ENCODE measurements around the gene TANC1. TPM values are rescaled to one million over a fixed set of nuclear protein-coding genes. Genes with fewer than 3 reads are reported as not detected.

The TANC1 gene
- total RNA-seq, 2 experiments from 2014 or later, result 0.48 to 0.55 TPM

DNA sequence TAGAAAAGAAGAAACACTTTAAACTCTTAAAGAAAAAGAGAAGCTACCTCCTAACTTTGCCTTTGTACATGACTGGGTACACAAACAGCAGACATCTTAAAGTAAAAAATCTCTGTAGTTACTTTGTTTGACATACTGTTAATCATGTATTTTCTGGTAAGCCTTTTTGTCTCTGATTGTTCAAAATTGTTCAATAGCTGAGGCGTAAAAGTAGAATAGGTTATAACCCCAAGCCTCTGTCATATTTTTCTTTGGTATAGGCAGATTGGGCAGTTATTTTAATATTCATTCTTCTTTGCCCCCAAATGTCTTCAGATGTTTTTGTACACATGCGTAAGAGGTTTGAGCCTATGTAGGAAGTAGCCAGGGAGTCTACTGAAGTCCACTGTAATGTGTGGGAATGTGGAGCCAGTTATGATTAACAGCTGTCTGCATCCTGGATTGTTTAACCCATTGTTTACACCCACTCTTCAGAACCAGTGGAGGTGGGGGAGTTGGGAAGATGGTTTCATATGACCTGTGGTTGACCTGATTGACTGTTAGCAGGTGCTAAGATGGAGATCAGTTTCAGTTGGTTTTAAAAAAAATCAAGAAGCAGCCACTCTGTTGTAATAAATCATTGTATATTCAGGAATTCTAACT lies 150.5 kb downstream of the TANC1 start:
- ChIA-PET POLR2A (no interaction called here), CTCF (interaction anchor here (0.5 to 4.8 kb wide), 39 partner anchors 8 to 903 kb away, joined by 3 to 74 read pairs (median 4); partner anchors contain the start of gene MARCHF7)
- no peaks in the 10 kb centered on the region for H3K36me3 Mint-ChIP-seq (ENCODE audit: low read depth)

DNA sequence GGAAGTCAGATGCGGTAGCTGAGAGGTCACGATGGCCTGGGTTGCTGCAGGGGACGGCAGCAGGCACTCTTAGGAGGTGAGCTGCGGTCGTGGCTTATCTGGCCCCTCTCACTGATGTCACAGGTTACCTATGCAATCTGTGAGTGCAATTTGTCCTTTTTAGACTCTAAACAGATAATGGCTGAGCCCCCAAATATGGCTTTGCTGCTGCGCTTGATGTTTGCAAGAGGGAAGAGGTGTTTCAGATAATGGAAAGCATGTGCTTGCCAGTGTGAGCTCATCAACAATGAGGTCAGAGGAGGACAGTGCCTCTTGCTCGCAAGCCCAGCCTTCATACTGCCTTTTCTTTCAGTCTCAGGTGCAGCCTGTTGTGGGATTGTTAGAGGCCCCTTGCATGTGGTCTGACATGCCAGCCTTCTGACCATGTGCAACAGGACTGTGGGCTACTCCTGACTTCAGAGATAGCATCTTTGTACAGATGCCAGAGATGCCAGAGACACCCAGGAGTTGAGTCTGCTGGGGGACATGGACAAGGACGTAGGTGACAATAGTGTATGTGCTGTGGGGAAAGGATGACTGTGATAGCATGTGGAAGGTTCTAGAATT lies 151.3 kb downstream of the TANC1 start:
- Mint-ChIP-seq H3K4me1 (peaks cover 10% of the 10 kb centered on the region), H3K4me3 (no peak overlapping the region), H3K27ac (no peak overlapping the region), H3K27me3 (no peaks in the 10 kb centered on the region), H3K9me3 (no peaks in the 10 kb centered on the region), H3K36me3 (ENCODE audit: low read depth) (no peaks in the 10 kb centered on the region)
- ChIA-PET POLR2A (no interaction called here), CTCF (interaction anchor here (1.0 to 4.8 kb wide), 11 partner anchors 28 to 592 kb away, joined by 3 to 74 read pairs (median 4); partner anchors contain the start of gene MARCHF7)
- no peak for DNase-seq

More for the DNA sequence above, 150.5 kb downstream of the TANC1 start:
- no peak for DNase-seq
- H3K27me3 Mint-ChIP-seq, result no peaks in the 10 kb centered on the region
- no peak overlapping the region for H3K27ac Mint-ChIP-seq
- peaks cover 2% of the 10 kb centered on the region for H3K4me1 Mint-ChIP-seq
- no peaks in the 10 kb centered on the region for H3K9me3 Mint-ChIP-seq
- H3K4me3 Mint-ChIP-seq, result no peak overlapping the region

DNA sequence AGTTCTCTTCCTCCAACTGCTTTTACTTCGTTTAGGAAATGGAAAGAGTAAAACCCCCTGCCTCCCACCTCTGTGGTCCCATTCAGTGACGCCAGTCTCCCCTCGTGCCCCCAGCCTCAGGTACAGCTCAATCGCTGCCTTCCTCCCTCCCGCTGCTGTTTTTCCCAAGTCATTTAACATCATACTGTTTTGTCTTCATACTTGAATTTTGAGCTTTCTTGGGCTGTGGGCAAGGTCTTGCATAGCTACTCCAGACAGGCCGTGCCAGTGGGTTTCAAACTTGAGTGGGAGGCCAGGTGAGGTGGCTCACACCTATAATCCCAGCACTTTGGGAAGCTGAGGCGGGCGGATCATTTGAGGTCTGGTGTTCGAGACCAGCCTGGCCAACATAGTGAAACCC lies 155.3 kb downstream of the TANC1 start:
- CTCF ChIA-PET, result no interaction called here
- POLR2A ChIA-PET, result no interaction called here
- no peak overlapping the region for H3K27ac Mint-ChIP-seq
- DNase-seq, result no peak
- H3K4me3 Mint-ChIP-seq, result no peak overlapping the region
- no peaks in the 10 kb centered on the region for H3K36me3 Mint-ChIP-seq (ENCODE audit: low read depth)
- peaks cover 11% of the 10 kb centered on the region for H3K4me1 Mint-ChIP-seq
- no peaks in the 10 kb centered on the region for H3K27me3 Mint-ChIP-seq
- H3K9me3 Mint-ChIP-seq, result no peaks in the 10 kb centered on the region

GRCh38 chr2:159124441-159124911 lies 156.0 kb downstream of the TANC1 start:
- Mint-ChIP-seq H3K4me3 (no peak overlapping the region), H3K36me3 (ENCODE audit: low read depth) (no peaks in the 10 kb centered on the region), H3K27ac (no peak overlapping the region), H3K27me3 (no peaks in the 10 kb centered on the region), H3K4me1 (peaks cover 10% of the 10 kb centered on the region), H3K9me3 (no peaks in the 10 kb centered on the region)
- ChIA-PET CTCF (interaction anchor here (0.7 to 1.8 kb wide), 3 partner anchors 9 to 588 kb away, joined by 3 to 4 read pairs (median 3); no protein-coding TSS in a partner anchor), POLR2A (no interaction called here)
- DNase-seq, result no peak

- peaks cover 10% of the 10 kb centered on the region for H3K4me1 Mint-ChIP-seq
- ChIA-PET CTCF (interaction anchor here (0.7 to 1.8 kb wide), 3 partner anchors 8 to 588 kb away, joined by 3 to 4 read pairs (median 3); no protein-coding TSS in a partner anchor), POLR2A (no interaction called here)
- H3K27me3 Mint-ChIP-seq, result no peaks in the 10 kb centered on the region
- H3K4me3 Mint-ChIP-seq, result no peak overlapping the region
- H3K9me3 Mint-ChIP-seq, result no peaks in the 10 kb centered on the region
- no peak for DNase-seq
- no peak overlapping the region for H3K27ac Mint-ChIP-seq
- H3K36me3 Mint-ChIP-seq (ENCODE audit: low read depth), result no peaks in the 10 kb centered on the region
Observed at GRCh38 chr2:159124931-159125467, 156.6 kb downstream of the TANC1 start.

GRCh38 chr2:159125858-159126257 lies 157.4 kb downstream of the TANC1 start:
- peaks cover 10% of the 10 kb centered on the region for H3K4me1 Mint-ChIP-seq
- H3K27ac Mint-ChIP-seq, result no peak overlapping the region
- H3K9me3 Mint-ChIP-seq, result no peaks in the 10 kb centered on the region
- POLR2A ChIA-PET, result no interaction called here
- no peak for DNase-seq
- no peak overlapping the region for H3K4me3 Mint-ChIP-seq
- no peaks in the 10 kb centered on the region for H3K27me3 Mint-ChIP-seq
- H3K36me3 Mint-ChIP-seq (ENCODE audit: low read depth), result no peaks in the 10 kb centered on the region
- CTCF ChIA-PET, result interaction anchor here (1.8 kb wide), 1 partner anchor 223 kb away, joined by 4 read pairs; no protein-coding TSS in a partner anchor

GRCh38 chr2:159126432-159127022 lies 158.1 kb downstream of the TANC1 start:
- no peak overlapping the region for H3K27ac Mint-ChIP-seq
- no peaks in the 10 kb centered on the region for H3K27me3 Mint-ChIP-seq
- ChIA-PET CTCF (interaction anchor here (0.5 to 1.2 kb wide), 2 partner anchors 8 to 682 kb away, joined by 4 to 7 read pairs; no protein-coding TSS in a partner anchor), POLR2A (no interaction called here)
- H3K4me1 Mint-ChIP-seq, result peaks cover 10% of the 10 kb centered on the region
- no peaks in the 10 kb centered on the region for H3K9me3 Mint-ChIP-seq
- no peak overlapping the region for H3K4me3 Mint-ChIP-seq
- DNase-seq, result no peak
- H3K36me3 Mint-ChIP-seq (ENCODE audit: low read depth), result no peaks in the 10 kb centered on the region

DNA sequence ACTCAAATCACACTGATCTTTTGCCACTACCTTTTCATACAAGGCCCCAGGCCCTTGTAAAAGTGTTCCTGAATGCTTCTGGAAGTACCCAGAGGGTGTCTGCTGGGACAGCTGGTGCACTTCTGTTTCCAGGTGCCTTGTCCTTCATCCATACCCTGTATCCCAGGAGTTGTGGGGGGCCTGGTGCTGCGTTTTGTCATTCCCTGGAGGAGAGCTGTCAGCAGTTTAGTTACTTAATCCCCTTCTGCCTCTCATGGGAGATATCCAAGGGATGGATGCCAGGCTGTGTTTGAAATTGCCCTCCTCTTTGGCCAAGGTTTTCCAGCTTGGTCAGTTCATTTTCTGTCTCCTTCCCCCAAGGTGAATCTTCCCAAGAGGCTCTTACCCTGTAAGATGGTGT lies 159.8 kb downstream of the TANC1 start:
- H3K4me1 Mint-ChIP-seq, result peaks cover 12% of the 10 kb centered on the region
- H3K27ac Mint-ChIP-seq, result no peak overlapping the region
- ChIA-PET POLR2A (no interaction called here), CTCF (interaction anchor here (4.6 kb wide), 1 partner anchor 10 kb away, joined by 18 read pairs; no protein-coding TSS in a partner anchor)
- no peaks in the 10 kb centered on the region for H3K9me3 Mint-ChIP-seq
- no peak for DNase-seq
- H3K27me3 Mint-ChIP-seq, result no peaks in the 10 kb centered on the region
- H3K4me3 Mint-ChIP-seq, result no peak overlapping the region
- H3K36me3 Mint-ChIP-seq (ENCODE audit: low read depth), result no peaks in the 10 kb centered on the region

GRCh38 chr2:159129269-159129668 lies 160.8 kb downstream of the TANC1 start:
- CTCF ChIA-PET, result interaction anchor here (4.6 kb wide), 1 partner anchor 11 kb away, joined by 18 read pairs; no protein-coding TSS in a partner anchor
- Mint-ChIP-seq H3K9me3 (no peaks in the 10 kb centered on the region), H3K4me3 (no peak overlapping the region), H3K27ac (no peak overlapping the region), H3K4me1 (peaks cover 9% of the 10 kb centered on the region), H3K36me3 (ENCODE audit: low read depth) (no peaks in the 10 kb centered on the region), H3K27me3 (no peaks in the 10 kb centered on the region)
- no peak for DNase-seq
- POLR2A ChIA-PET, result no interaction called here

DNA sequence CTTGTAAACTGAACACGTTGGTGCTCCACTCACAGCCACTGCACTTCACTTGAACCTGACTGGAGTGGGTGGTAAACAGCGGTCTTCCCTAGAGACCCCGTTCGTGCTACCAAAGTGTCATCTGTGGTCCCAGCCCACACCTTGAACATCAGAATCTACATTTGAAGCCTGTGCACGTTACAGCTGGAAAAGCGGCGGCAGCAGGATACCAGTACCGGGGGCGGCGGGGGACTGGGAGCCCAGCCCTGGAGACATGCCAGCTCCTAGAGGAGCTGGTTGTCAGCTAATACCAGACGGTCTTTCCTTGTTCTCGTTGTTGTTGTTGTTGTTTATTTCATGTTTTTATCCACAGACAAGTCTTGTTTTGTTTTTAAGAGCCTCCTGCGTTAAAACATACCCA lies 161.4 kb downstream of the TANC1 start:
- peaks cover 4% of the 10 kb centered on the region for H3K4me1 Mint-ChIP-seq
- H3K4me3 Mint-ChIP-seq, result no peak overlapping the region
- CTCF ChIA-PET, result interaction anchor here (4.6 kb wide), 1 partner anchor 11 kb away, joined by 18 read pairs; no protein-coding TSS in a partner anchor
- H3K27me3 Mint-ChIP-seq, result no peaks in the 10 kb centered on the region
- no peak for DNase-seq
- H3K27ac Mint-ChIP-seq, result no peak overlapping the region
- H3K36me3 Mint-ChIP-seq (ENCODE audit: low read depth), result no peaks in the 10 kb centered on the region
- POLR2A ChIA-PET, result no interaction called here
- H3K9me3 Mint-ChIP-seq, result no peaks in the 10 kb centered on the region

- ChIA-PET POLR2A (no interaction called here), CTCF (interaction anchor here (4.6 kb wide), 1 partner anchor 12 kb away, joined by 18 read pairs; no protein-coding TSS in a partner anchor)
- Mint-ChIP-seq H3K27me3 (no peaks in the 10 kb centered on the region), H3K4me3 (no peak overlapping the region), H3K36me3 (ENCODE audit: low read depth) (no peaks in the 10 kb centered on the region), H3K9me3 (no peaks in the 10 kb centered on the region), H3K27ac (no peak overlapping the region), H3K4me1 (peaks cover 3% of the 10 kb centered on the region)
- DNase-seq, result no peak
Observed at GRCh38 chr2:159130302-159130701, 161.9 kb downstream of the TANC1 start.

DNA sequence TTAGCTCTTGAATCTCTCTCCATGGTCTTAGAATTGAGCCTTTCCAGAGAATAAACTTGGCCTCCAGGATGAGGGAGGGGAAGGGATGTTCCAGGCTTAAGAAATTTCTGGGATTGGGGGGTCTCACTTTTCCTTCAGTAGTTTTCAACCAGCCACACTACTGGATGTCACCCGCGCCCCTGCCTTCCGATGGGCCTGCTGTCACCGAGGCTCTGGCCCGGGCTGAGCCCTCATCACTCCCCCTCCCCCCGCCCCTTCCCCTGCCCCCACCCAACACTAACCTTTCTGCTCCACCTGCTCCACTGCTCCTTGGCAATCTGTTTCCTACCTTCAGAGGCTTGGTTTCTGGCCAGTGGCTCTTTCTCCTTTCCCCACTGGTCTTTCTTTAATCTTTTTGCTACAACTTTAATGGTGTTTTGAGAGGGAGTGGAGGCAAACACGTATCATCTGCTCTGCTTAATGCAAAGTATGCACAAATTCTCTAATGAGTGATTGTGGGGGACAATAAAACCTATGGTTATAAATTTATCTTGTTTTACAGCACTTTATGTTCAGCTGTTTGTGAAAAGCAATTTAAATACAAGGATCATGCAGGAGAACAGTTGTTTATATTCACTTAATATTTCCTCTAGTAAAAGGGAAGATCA lies 162.9 kb downstream of the TANC1 start:
- ChIA-PET POLR2A (no interaction called here), CTCF (interaction anchor here (4.6 kb wide), 1 partner anchor 13 kb away, joined by 18 read pairs; no protein-coding TSS in a partner anchor)
- no peaks in the 10 kb centered on the region for H3K36me3 Mint-ChIP-seq (ENCODE audit: low read depth)
- no peaks in the 10 kb centered on the region for H3K27me3 Mint-ChIP-seq
- no peak for DNase-seq
- no peak overlapping the region for H3K4me3 Mint-ChIP-seq
- H3K9me3 Mint-ChIP-seq, result no peaks in the 10 kb centered on the region
- no peak overlapping the region for H3K27ac Mint-ChIP-seq
- peaks cover 3% of the 10 kb centered on the region for H3K4me1 Mint-ChIP-seq

Data from activated CD4-positive, alpha-beta memory T cell treated with anti-CD3 and anti-CD28 coated beads, Interleukin-2, amount 10 ng/mL, durations not matched to agents 7 days and 5 days (primary cell).